NB4 (cell line): ENCODE data around the gene SMPDL3A.

Experiments
- DNase-seq: peaks from one replicate; pipeline ENCODE4 v3.0.0; 2010; ENCODE audit warnings: low read depth
- H3K4me3 ChIP-seq: one replicate; pipeline ENCODE4 v1.5.1; 2011; ENCODE audit warnings: mild to moderate bottlenecking, low read depth, low read length, moderate library complexity
- MYC ChIP-seq: IDR thresholded peaks from 2 replicates; pipeline ENCODE4 v1.6.1; 2011; ENCODE audit warnings: low read depth, low read length
- POLR2A ChIP-seq: IDR thresholded peaks from 2 replicates; pipeline ENCODE4 v1.6.1; 2011; ENCODE audit warnings: mild to moderate bottlenecking; ENCODE audit not compliant: insufficient read length; ENCODE audit errors: extremely low read depth
- TF ChIP-seq, protein P1 (sequence below): IDR thresholded peaks from 2 replicates; pipeline ENCODE4 v1.6.1; 2011; ENCODE audit warnings: low read depth, low read length
- TF ChIP-seq, protein P2 (sequence below): IDR thresholded peaks from one replicate; pipeline ENCODE4 v1.5.1; 2012; ENCODE audit warnings: low read depth, low read length

The SMPDL3A gene

DNA sequence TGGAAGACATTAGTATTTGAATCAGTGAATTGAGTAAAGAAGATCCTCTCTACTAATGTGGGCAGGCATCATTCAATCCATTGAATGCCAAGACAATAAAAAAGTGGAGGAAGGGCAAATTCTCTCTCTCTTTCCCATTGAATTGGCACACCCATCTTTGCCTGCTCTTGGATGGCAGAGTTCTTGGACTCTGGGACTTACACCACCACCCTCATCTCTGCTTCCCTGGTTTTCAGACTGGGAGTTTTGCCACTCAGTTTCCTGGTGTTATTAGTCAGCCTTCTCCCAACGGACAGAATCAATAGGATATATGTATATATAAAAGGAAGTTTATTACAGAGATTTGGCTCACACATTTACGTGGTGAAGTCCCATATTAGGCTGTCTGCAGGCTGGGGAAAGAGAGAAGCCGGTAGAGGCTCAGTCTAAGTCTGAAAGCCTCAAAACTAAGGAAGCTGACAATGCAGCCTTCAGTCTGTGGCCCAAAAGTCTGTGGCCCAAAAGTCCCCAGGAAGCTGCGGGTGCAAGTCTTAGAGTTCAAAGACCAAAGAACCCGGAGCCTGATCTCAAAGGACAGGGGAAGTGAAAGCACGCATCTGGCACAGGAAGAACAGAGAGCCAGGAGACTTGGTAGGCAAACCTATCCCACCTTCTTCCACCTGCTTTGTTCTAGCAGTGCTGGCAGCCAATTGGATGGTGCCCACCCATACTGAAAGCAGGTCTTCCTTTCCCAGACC, 64.4 kb downstream of the SMPDL3A start:
- H3K4me3 ChIP-seq, result no peak overlapping the region
- DNase-seq, result no peak
- TF ChIP-seq, protein P1, sequence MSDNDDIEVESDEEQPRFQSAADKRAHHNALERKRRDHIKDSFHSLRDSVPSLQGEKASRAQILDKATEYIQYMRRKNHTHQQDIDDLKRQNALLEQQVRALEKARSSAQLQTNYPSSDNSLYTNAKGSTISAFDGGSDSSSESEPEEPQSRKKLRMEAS, result no peak
- no peak for TF ChIP-seq POLR2A
- TF ChIP-seq MYC, result no peak
- TF ChIP-seq, protein P2, sequence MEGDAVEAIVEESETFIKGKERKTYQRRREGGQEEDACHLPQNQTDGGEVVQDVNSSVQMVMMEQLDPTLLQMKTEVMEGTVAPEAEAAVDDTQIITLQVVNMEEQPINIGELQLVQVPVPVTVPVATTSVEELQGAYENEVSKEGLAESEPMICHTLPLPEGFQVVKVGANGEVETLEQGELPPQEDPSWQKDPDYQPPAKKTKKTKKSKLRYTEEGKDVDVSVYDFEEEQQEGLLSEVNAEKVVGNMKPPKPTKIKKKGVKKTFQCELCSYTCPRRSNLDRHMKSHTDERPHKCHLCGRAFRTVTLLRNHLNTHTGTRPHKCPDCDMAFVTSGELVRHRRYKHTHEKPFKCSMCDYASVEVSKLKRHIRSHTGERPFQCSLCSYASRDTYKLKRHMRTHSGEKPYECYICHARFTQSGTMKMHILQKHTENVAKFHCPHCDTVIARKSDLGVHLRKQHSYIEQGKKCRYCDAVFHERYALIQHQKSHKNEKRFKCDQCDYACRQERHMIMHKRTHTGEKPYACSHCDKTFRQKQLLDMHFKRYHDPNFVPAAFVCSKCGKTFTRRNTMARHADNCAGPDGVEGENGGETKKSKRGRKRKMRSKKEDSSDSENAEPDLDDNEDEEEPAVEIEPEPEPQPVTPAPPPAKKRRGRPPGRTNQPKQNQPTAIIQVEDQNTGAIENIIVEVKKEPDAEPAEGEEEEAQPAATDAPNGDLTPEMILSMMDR, result no peak
